ENCODE measurements around the gene CHST8.

Gene CHST8

GRCh38 chr19:33772858-33773180, 151.1 kb downstream of the CHST8 start:
- H3K9me3 ChIP-seq (ENCODE audit: control extremely low read depth in 1 of 5, control insufficient read depth in 4 of 5, insufficient read depth in 2 of 5, low read depth in 1 of 5, low read length in 4 of 5) = no peaks in the 10 kb centered on the region
- 99% methylated on average over 23 of the region's 23 CpGs for WGBS (ENCODE audit: insufficient coverage)
- no peaks in the 10 kb centered on the region for H3K4me1 ChIP-seq (ENCODE audit: control extremely low read depth in 1 of 4, control insufficient read depth in 4 of 4, insufficient read depth in 4 of 4, low read length in 3 of 4)
- H3K4me3 ChIP-seq (ENCODE audit: control insufficient read depth in 1 of 7, extremely low read depth in 1 of 7, insufficient read depth in 4 of 7, low read depth in 2 of 7, low read length in 6 of 7) = no peak overlapping the region
- no peak for DNase-seq
- ChIA-PET CTCF (interaction anchor here (1.5 to 7.9 kb wide), 4 partner anchors 339 to 537 kb away, joined by 3 to 53 read pairs (median 31); no protein-coding TSS in a partner anchor), POLR2A (no interaction called here)
- H3K27me3 ChIP-seq (replicated peaks in 2 of 5; ENCODE audit: control insufficient read depth in 4 of 5, insufficient read depth in 5 of 5, low read length in 4 of 5) = peaks cover 0 to 11% (median 5%) of the 10 kb centered on the region in 5 experiments
- H3K36me3 ChIP-seq (ENCODE audit: control insufficient read depth in 4 of 4, insufficient read depth in 4 of 4, low read length in 3 of 4) = no peaks in the 10 kb centered on the region
- no peak overlapping the region for H3K27ac ChIP-seq (ENCODE audit: insufficient read depth in 1 of 2, low read depth in 1 of 2, low read length in 2 of 2, poor library complexity in 1 of 2, severe bottlenecking in 2 of 2)

DNA sequence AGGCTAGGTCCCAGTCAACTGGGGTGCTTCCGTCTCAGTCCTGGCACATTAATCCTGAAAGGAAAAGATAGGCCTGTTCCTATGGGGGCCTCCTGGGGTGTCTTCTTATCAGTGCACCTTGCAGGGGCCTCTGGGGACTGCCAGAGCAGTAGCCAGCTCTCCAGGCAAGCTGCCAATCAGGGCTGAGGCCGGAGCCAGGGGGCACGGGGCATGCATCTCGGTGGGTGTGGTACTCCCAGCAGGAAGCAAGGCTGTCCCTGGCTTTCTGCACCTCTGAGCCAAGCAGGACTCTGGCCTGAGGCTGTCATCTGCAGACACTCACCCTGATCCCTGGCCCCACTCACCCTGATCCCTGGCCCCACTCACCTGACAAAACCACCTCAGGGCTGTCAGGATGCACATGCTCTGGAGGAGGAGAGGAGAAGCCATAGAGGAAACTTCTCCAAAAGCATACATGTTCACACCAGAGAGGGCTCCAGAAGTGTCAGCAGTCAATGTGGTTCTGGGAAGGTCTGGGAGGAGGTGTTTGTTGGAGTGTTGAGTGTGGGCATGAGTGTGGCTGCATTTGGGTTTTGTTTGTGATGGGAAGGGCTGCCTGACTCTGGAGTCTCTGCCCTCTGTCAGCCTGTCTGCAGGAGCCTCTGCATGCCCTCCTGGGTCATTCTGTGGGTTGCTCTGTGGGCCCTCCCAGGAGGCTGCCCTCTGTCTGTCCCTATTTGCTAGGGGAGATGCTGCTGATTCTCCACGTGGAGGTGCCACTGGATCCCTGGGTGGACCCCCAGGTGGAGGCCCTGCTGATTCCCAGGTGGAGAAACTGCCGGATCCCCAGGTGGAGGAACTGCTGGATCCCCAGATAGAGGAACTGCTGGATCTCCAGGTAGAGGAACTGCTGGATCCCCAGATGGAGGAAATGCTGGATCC, 152.2 kb downstream of the CHST8 start:
- no peak overlapping the region for H3K4me3 ChIP-seq (ENCODE audit: control insufficient read depth in 1 of 7, extremely low read depth in 1 of 7, insufficient read depth in 4 of 7, low read depth in 2 of 7, low read length in 6 of 7)
- whole genome bisulfite sequencing (ENCODE audit: insufficient coverage) = 48% methylated on average over 6 of the region's 6 CpGs
- H3K27ac ChIP-seq (ENCODE audit: insufficient read depth in 1 of 2, low read depth in 1 of 2, low read length in 2 of 2, poor library complexity in 1 of 2, severe bottlenecking in 2 of 2) = no peak overlapping the region
- H3K27me3 ChIP-seq (replicated peaks in 2 of 5; ENCODE audit: control insufficient read depth in 4 of 5, insufficient read depth in 5 of 5, low read length in 4 of 5) = peaks cover 0 to 19% (median 7%) of the 10 kb centered on the region in 5 experiments
- no peak for DNase-seq
- no peaks in the 10 kb centered on the region for H3K36me3 ChIP-seq (ENCODE audit: control insufficient read depth in 4 of 4, insufficient read depth in 4 of 4, low read length in 3 of 4)
- POLR2A ChIA-PET = no interaction called here
- H3K4me1 ChIP-seq (ENCODE audit: control extremely low read depth in 1 of 4, control insufficient read depth in 4 of 4, insufficient read depth in 4 of 4, low read length in 3 of 4) = peaks cover 0 to 7% (median 2%) of the 10 kb centered on the region in 4 experiments
- H3K9me3 ChIP-seq (ENCODE audit: control extremely low read depth in 1 of 5, control insufficient read depth in 4 of 5, insufficient read depth in 2 of 5, low read depth in 1 of 5, low read length in 4 of 5) = no peaks in the 10 kb centered on the region
- CTCF ChIA-PET = interaction anchor here (0.9 to 7.9 kb wide), 4 partner anchors 341 to 359 kb away, joined by 3 to 53 read pairs (median 26); no protein-coding TSS in a partner anchor

- peaks cover 0 to 7% (median 2%) of the 10 kb centered on the region in 4 experiments for H3K4me1 ChIP-seq (ENCODE audit: control extremely low read depth in 1 of 4, control insufficient read depth in 4 of 4, insufficient read depth in 4 of 4, low read length in 3 of 4)
- WGBS (ENCODE audit: insufficient coverage) = 78% methylated on average over 5 of the region's 6 CpGs
- H3K27me3 ChIP-seq (replicated peaks in 2 of 5; ENCODE audit: control insufficient read depth in 4 of 5, insufficient read depth in 5 of 5, low read length in 4 of 5) = peaks cover 0 to 20% (median 8%) of the 10 kb centered on the region in 5 experiments
- POLR2A ChIA-PET = no interaction called here
- no peak for DNase-seq
- H3K27ac ChIP-seq (ENCODE audit: insufficient read depth in 1 of 2, low read depth in 1 of 2, low read length in 2 of 2, poor library complexity in 1 of 2, severe bottlenecking in 2 of 2) = no peak overlapping the region
- no peak overlapping the region for H3K4me3 ChIP-seq (ENCODE audit: control insufficient read depth in 1 of 7, extremely low read depth in 1 of 7, insufficient read depth in 4 of 7, low read depth in 2 of 7, low read length in 6 of 7)
- H3K9me3 ChIP-seq (ENCODE audit: control extremely low read depth in 1 of 5, control insufficient read depth in 4 of 5, insufficient read depth in 2 of 5, low read depth in 1 of 5, low read length in 4 of 5) = no peaks in the 10 kb centered on the region
- H3K36me3 ChIP-seq (ENCODE audit: control insufficient read depth in 4 of 4, insufficient read depth in 4 of 4, low read length in 3 of 4) = no peaks in the 10 kb centered on the region
- CTCF ChIA-PET = interaction anchor here (0.8 to 7.9 kb wide), 5 partner anchors 322 to 359 kb away, joined by 3 to 50 read pairs (median 4); no protein-coding TSS in a partner anchor
These were observed 153.0 kb downstream of the CHST8 start for GRCh38 chr19:33774751-33775150.

- Histone ChIP-seq H3K4me1 (ENCODE audit: control extremely low read depth in 1 of 4, control insufficient read depth in 4 of 4, insufficient read depth in 4 of 4, low read length in 3 of 4) (peaks cover 0 to 15% (median 7%) of the 10 kb centered on the region in 4 experiments), H3K36me3 (ENCODE audit: control insufficient read depth in 4 of 4, insufficient read depth in 4 of 4, low read length in 3 of 4) (no peaks in the 10 kb centered on the region), H3K27ac (ENCODE audit: insufficient read depth in 1 of 2, low read depth in 1 of 2, low read length in 2 of 2, poor library complexity in 1 of 2, severe bottlenecking in 2 of 2) (no peak overlapping the region), H3K27me3 (replicated peaks in 2 of 5; ENCODE audit: control insufficient read depth in 4 of 5, insufficient read depth in 5 of 5, low read length in 4 of 5) (peaks cover 0 to 15% (median 8%) of the 10 kb centered on the region in 5 experiments), H3K9me3 (ENCODE audit: control extremely low read depth in 1 of 5, control insufficient read depth in 4 of 5, insufficient read depth in 2 of 5, low read depth in 1 of 5, low read length in 4 of 5) (no peaks in the 10 kb centered on the region), H3K4me3 (ENCODE audit: control insufficient read depth in 1 of 7, extremely low read depth in 1 of 7, insufficient read depth in 4 of 7, low read depth in 2 of 7, low read length in 6 of 7) (no peak overlapping the region)
- 97% methylated on average over 6 of the region's 9 CpGs for WGBS (ENCODE audit: insufficient coverage)
- CTCF ChIA-PET = interaction anchor here (1.1 to 3.4 kb wide), 7 partner anchors 15 to 359 kb away, joined by 3 to 19 read pairs (median 7); no protein-coding TSS in a partner anchor
- POLR2A ChIA-PET = no interaction called here
- DNase-seq = no peak
These were observed 154.2 kb downstream of the CHST8 start for GRCh38 chr19:33775731-33776487.

DNA sequence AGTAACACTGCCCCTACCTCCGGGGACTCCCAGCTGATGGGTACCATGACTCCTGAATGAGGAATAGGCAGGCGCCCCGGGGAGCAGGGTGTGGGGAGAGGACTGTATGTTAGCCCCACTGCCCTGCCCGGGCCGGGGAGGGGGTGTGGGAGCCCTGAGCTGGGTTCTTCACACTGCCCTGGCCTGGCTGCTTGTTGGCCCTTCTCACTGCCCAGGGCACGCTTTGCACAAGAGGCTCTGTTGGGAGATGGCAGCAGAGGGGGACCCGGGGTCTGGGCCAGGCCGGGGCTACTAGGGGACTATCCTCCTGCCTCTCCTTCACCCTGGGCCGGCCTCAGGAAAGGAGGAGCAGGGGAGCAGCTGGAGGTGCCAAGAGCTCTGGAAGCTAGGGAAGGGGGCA, 155.6 kb downstream of the CHST8 start:
- Histone ChIP-seq H3K27ac (ENCODE audit: insufficient read depth in 1 of 2, low read depth in 1 of 2, low read length in 2 of 2, poor library complexity in 1 of 2, severe bottlenecking in 2 of 2) (no peak overlapping the region), H3K4me1 (ENCODE audit: control extremely low read depth in 1 of 4, control insufficient read depth in 4 of 4, insufficient read depth in 4 of 4, low read length in 3 of 4) (peaks cover 0 to 15% (median 7%) of the 10 kb centered on the region in 4 experiments), H3K27me3 (replicated peaks in 2 of 5; ENCODE audit: control insufficient read depth in 4 of 5, insufficient read depth in 5 of 5, low read length in 4 of 5) (peaks cover 0 to 14% (median 8%) of the 10 kb centered on the region in 5 experiments), H3K4me3 (ENCODE audit: control insufficient read depth in 1 of 7, extremely low read depth in 1 of 7, insufficient read depth in 4 of 7, low read depth in 2 of 7, low read length in 6 of 7) (no peak overlapping the region), H3K36me3 (ENCODE audit: control insufficient read depth in 4 of 4, insufficient read depth in 4 of 4, low read length in 3 of 4) (no peaks in the 10 kb centered on the region), H3K9me3 (ENCODE audit: control extremely low read depth in 1 of 5, control insufficient read depth in 4 of 5, insufficient read depth in 2 of 5, low read depth in 1 of 5, low read length in 4 of 5) (no peaks in the 10 kb centered on the region)
- CTCF ChIA-PET = interaction anchor here (0.7 to 3.6 kb wide), 30 partner anchors 8 to 368 kb away, joined by 3 to 36 read pairs (median 4); no protein-coding TSS in a partner anchor
- WGBS (ENCODE audit: insufficient coverage) = 89% methylated on average over 8 of the region's 9 CpGs
- DNase-seq = no peak
- POLR2A ChIA-PET = no interaction called here

DNA sequence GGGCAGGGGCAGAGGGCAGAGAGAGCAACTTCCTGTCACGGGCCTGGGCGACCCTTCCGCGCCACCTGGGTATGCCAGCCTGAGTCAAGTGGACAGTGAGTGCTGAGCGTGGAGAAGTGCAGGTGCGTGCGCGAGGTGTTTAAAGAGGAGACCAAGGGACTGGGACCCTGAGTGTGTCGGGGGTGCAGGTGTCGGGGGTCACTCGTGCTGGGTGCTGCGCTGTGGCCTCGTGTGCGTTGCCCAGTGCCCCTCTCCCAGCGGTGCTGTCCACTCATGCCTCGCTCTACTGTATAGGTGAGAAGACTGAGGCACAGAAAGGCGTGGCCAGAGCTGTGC, 156.0 kb downstream of the CHST8 start:
- WGBS (ENCODE audit: insufficient coverage) = 60% methylated on average over 17 of the region's 17 CpGs
- no peak for DNase-seq

More for the DNA sequence above, 156.0 kb downstream of the CHST8 start:
- POLR2A ChIA-PET = interaction anchor here (1.1 kb wide), 1 partner anchor 36 kb away, joined by 3 read pairs; no protein-coding TSS in a partner anchor
- Histone ChIP-seq H3K4me3 (ENCODE audit: control insufficient read depth in 1 of 7, extremely low read depth in 1 of 7, insufficient read depth in 4 of 7, low read depth in 2 of 7, low read length in 6 of 7) (no peak overlapping the region), H3K27me3 (replicated peaks in 2 of 5; ENCODE audit: control insufficient read depth in 4 of 5, insufficient read depth in 5 of 5, low read length in 4 of 5) (peaks cover 0 to 14% (median 8%) of the 10 kb centered on the region in 5 experiments), H3K36me3 (ENCODE audit: control insufficient read depth in 4 of 4, insufficient read depth in 4 of 4, low read length in 3 of 4) (no peaks in the 10 kb centered on the region), H3K9me3 (ENCODE audit: control extremely low read depth in 1 of 5, control insufficient read depth in 4 of 5, insufficient read depth in 2 of 5, low read depth in 1 of 5, low read length in 4 of 5) (no peaks in the 10 kb centered on the region), H3K4me1 (ENCODE audit: control extremely low read depth in 1 of 4, control insufficient read depth in 4 of 4, insufficient read depth in 4 of 4, low read length in 3 of 4) (peaks cover 0 to 15% (median 7%) of the 10 kb centered on the region in 4 experiments), H3K27ac (ENCODE audit: insufficient read depth in 1 of 2, low read depth in 1 of 2, low read length in 2 of 2, poor library complexity in 1 of 2, severe bottlenecking in 2 of 2) (no peak overlapping the region)
- CTCF ChIA-PET = interaction anchor here (0.6 to 3.6 kb wide), 30 partner anchors 8 to 369 kb away, joined by 3 to 36 read pairs (median 4); no protein-coding TSS in a partner anchor
